Prostate gland (tissue), 2 donors: ENCODE measurements around the gene GNAQ. TPM values are rescaled to one million over a fixed set of nuclear protein-coding genes. Genes with fewer than 3 reads are reported as not detected.
"Not testable (repeated sequence)": the region's sequence is repeated elsewhere in the genome, so short reads cannot be mapped to it uniquely, and the experiment has no call there.

Experiments
- DNase-seq: peaks from one replicate; pipeline ENCODE4 v3.0.0-alpha.2; 2019; ENCODE audit warnings: low spot score
- H3K27ac ChIP-seq, 2 donors: fragments of 200-600 bp; sonication (generic); 2 replicates each; pipeline ENCODE4 v1.5.1; 2017 to 2019
- H3K27me3 ChIP-seq: fragments of 200-600 bp; sonication (generic); replicated peaks from 2 replicates; pipeline ENCODE4 v1.5.1; 2019; ENCODE audit not compliant: insufficient read depth
- H3K36me3 ChIP-seq, 2 donors: fragments of 200-600 bp; sonication (generic); 1 replicate in 1 of 2; 2 replicates in 1 of 2; pipeline versions ENCODE4 v1.5.1 to v1.8.1; 2017 to 2019
- H3K4me1 ChIP-seq: fragments of 200-600 bp; sonication (generic); replicated peaks from 2 replicates; pipeline ENCODE4 v1.5.1; 2019
- H3K4me3 ChIP-seq, 2 donors: fragments of 200-600 bp; sonication (generic); 2 replicates each; pipeline ENCODE4 v1.5.1; 2017 to 2019
- H3K9me3 ChIP-seq: fragments of 200-600 bp; sonication (generic); 2 replicates; pipeline ENCODE4 v1.5.1; 2017
- CTCF ChIP-seq, 4 experiments: fragments of 200-600 bp in 2 of 4; fragments of 450-650 bp in 2 of 4; sonication (generic) in 2 of 4; IDR thresholded peaks; 1 replicate in 3 of 4; 2 replicates in 1 of 4; pipeline ENCODE4 v1.5.1; 2016 to 2019; ENCODE audit warnings: antibody characterized with exemption in 4 of 4, mild to moderate bottlenecking in 2 of 4, moderate library complexity in 2 of 4
- POLR2A ChIP-seq: fragments of 450-650 bp; IDR thresholded peaks from one replicate; pipeline ENCODE4 v1.6.1; 2016; ENCODE audit warnings: antibody characterized with exemption, mild to moderate bottlenecking
- POLR2AphosphoS5 ChIP-seq: sonication (generic); formaldehyde crosslinking; IDR thresholded peaks from one replicate; pipeline ENCODE4 v1.6.1; 2017; ENCODE audit warnings: antibody characterized with exemption
- WGBS: methylation state at CpG from one replicate; pipeline ENCODE4 v1.1.5; 2018; 5-methylcytosine and 5-hydroxymethylcytosine counted together
- intact Hi-C: fragments of 100-400 bp; cut with DNase I; formaldehyde crosslinking; loops from one replicate; pipeline ENCODE4 v1.14.2; 2022
- total RNA-seq, 2 donors: library from RNA; depleted of rRNA; stranded (reverse); fragments of >200 nt; gene quantifications; one replicate each; pipeline ENCODE4 v1.1.0, GENCODE V29; 2016

GNAQ gene
- total RNA-seq, 2 donors from 2014 or later, result 35.0 to 43.7 TPM

- DNase-seq, result no peak
- Histone ChIP-seq H3K27ac (no peak overlapping the region), H3K4me3 (no peak overlapping the region), H3K4me1 (no peaks in the 10 kb centered on the region), H3K36me3 (no peaks in the 10 kb centered on the region), H3K9me3 (no peaks in the 10 kb centered on the region), H3K27me3 (no peaks in the 10 kb centered on the region)
- TF ChIP-seq POLR2A, result no peak
- no peak for TF ChIP-seq POLR2AphosphoS5
- TF ChIP-seq CTCF (IDR thresholded peaks at IDR 0.05), result no peak
- intact Hi-C loops, result no loop called here
- WGBS, result 67% methylated on average over 3 of the region's 3 CpGs
These were observed 146.4 kb downstream of the GNAQ start for GRCh38 chr9:77885104-77885672.

GRCh38 chr9:77883846-77884771 lies 147.5 kb downstream of the GNAQ start:
- TF ChIP-seq POLR2AphosphoS5, result no peak
- no peaks in the 10 kb centered on the region for H3K27me3 ChIP-seq
- H3K4me1 ChIP-seq, result no peaks in the 10 kb centered on the region
- no peaks in the 10 kb centered on the region for H3K9me3 ChIP-seq
- no peak overlapping the region for H3K4me3 ChIP-seq
- no peaks in the 10 kb centered on the region for H3K36me3 ChIP-seq
- intact Hi-C loops, result no loop called here
- DNase-seq, result no peak
- 56% methylated on average over 5 of the region's 5 CpGs for WGBS
- no peak overlapping the region for H3K27ac ChIP-seq

GRCh38 chr9:77883133-77883532 lies 148.5 kb downstream of the GNAQ start:
- TF ChIP-seq POLR2A (no peak), CTCF (IDR thresholded peaks at IDR 0.05) (no peak), POLR2AphosphoS5 (no peak)
- no peaks in the 10 kb centered on the region for H3K36me3 ChIP-seq
- H3K27ac ChIP-seq, result no peak overlapping the region
- H3K4me3 ChIP-seq, result no peak overlapping the region
- H3K27me3 ChIP-seq, result no peaks in the 10 kb centered on the region
- intact Hi-C loops, result no loop called here
- no peak for DNase-seq
- H3K4me1 ChIP-seq, result no peaks in the 10 kb centered on the region
- H3K9me3 ChIP-seq, result no peaks in the 10 kb centered on the region

GRCh38 chr9:77882294-77882693 lies 149.3 kb downstream of the GNAQ start:
- intact Hi-C loops, result no loop called here
- TF ChIP-seq POLR2AphosphoS5 (no peak), POLR2A (no peak), CTCF (IDR thresholded peaks at IDR 0.05) (no peak)

GRCh38 chr9:77881634-77882033 lies 150.0 kb downstream of the GNAQ start:
- intact Hi-C loops, H3K4me3 ChIP-seq, H3K4me1 ChIP-seq, H3K36me3 ChIP-seq, H3K9me3 ChIP-seq, DNase-seq, H3K27me3 ChIP-seq, H3K27ac ChIP-seq: not testable (repeated sequence)
- 95% methylated on average over 8 of the region's 8 CpGs for WGBS

More at GRCh38 chr9:77882294-77882693, 149.3 kb downstream of the GNAQ start:
- H3K27ac ChIP-seq, result no peak overlapping the region
- H3K36me3 ChIP-seq, result no peaks in the 10 kb centered on the region
- no peaks in the 10 kb centered on the region for H3K4me1 ChIP-seq
- no peak for DNase-seq
- H3K4me3 ChIP-seq, result no peak overlapping the region
- H3K27me3 ChIP-seq, result no peaks in the 10 kb centered on the region
- no peaks in the 10 kb centered on the region for H3K9me3 ChIP-seq
- 81% methylated on average over 4 of the region's 4 CpGs for WGBS

- no peak for TF ChIP-seq POLR2A
- TF ChIP-seq POLR2AphosphoS5, result no peak
- TF ChIP-seq CTCF (IDR thresholded peaks at IDR 0.05), result no peak
- H3K4me3 ChIP-seq, result no peak overlapping the region
- no peak for DNase-seq
- H3K27ac ChIP-seq, result no peak overlapping the region
- WGBS, result 72% methylated on average over 8 of the region's 8 CpGs
- intact Hi-C loops, result no loop called here
- no peaks in the 10 kb centered on the region for H3K9me3 ChIP-seq
- no peaks in the 10 kb centered on the region for H3K27me3 ChIP-seq
- H3K4me1 ChIP-seq, result no peaks in the 10 kb centered on the region
- H3K36me3 ChIP-seq, result no peaks in the 10 kb centered on the region
These were observed 150.5 kb downstream of the GNAQ start for GRCh38 chr9:77881111-77881510.
